NCI-H1105 (cell line): ENCODE measurements around the gene TMEM169.
"Not testable (repeated sequence)": the region's sequence is repeated elsewhere in the genome, so short reads cannot be mapped to it uniquely, and the experiment has no call there.

ENCODE experiments used
- DNase-seq: peaks from one replicate; lab custom pipeline; 2025; lab: John Stamatoyannopoulos, UW

The TMEM169 gene

DNA sequence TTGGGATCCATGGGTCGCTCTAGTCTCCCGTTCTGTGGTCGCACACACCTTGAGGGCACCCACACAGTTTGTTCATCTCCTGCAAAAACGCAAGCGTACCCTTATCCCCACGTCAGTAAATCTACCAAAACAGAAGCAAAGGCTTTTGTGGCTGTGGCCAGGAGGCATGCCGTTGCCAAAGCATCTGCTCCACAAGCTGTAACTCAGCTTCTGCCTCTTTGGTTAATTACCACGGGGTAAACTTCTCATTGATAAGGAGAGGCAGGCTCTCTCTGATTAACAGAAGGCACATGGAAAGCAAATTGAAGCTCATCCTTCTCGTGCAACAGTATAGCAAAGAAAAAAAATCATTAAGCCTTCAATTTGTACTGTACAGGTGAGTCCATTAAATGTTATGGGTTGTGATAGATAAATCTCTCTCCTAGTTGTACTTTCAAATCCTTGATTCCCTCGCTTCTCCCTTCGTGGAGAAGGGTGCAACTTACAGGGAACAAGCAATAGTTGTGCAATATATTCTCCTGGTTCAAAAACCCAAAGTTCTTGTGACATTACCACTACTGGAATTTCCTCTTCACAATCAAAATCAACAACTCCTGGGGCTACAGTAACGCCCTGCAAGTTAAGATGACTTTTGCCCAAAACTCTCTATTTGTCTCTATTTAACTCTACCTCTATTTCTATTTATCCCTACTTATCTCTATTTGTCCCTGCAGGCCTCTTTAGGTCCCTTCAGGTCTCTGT, 10.4 kb upstream of the TMEM169 start:
- DNase-seq: no peak

DNA sequence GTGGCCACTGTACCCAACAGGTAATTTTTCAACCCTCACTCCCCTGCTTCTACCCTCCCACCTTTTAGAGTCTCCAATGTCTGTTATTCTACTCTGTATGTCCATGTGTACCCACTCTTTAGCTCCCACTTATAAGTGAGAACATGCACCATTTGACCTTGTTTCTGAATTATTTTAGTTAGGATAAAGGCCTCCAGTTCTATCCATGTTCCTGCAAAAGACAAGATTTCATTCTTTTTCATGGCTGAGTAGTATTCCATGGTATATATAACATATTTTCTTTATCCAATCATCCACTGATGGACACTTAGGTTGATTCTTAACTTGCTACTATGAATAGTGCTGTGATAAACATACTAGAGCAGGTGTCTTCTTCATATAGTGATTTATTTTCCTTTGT, 9.2 kb upstream of the TMEM169 start:
- DNase-seq: no peak

DNA sequence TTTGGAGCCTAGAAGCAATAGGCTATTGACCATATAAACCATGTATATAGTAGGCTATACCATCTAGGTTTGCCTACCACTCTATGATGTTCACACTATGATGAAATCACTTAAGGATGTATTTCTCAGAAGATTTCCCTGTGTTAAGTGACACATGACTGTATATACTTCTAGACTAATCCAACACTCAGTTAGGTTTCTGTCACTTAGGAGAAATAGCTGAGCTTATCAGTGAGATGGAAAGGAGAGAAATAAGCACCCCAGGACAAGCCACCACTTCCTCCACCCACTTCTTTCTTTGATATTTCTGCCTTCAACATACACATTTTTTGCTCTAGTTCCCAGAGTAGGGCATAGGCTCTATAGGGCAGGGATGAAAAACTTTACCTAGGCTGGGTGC, 7.9 kb upstream of the TMEM169 start:
- no peak for DNase-seq

DNA sequence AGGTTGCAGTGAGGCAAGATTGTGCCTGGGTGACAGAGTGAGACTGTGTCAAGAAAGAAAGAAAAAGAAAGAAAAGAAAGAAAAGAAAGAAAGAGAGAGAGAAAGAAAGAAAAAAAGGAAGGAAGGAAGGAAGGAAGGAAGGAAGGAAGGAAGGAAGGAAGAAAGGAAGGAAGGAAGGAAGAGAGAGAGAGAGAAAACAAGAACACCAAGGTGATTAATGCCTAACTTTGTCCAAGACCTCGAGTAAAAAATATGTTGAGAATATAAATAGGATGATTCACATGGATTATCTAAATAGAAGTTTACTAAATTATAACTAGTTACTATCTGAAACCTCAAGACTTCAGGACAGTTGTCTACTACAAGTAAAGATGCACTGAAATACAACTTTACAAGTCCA, 7.3 kb upstream of the TMEM169 start:
- DNase-seq: no peak

DNA sequence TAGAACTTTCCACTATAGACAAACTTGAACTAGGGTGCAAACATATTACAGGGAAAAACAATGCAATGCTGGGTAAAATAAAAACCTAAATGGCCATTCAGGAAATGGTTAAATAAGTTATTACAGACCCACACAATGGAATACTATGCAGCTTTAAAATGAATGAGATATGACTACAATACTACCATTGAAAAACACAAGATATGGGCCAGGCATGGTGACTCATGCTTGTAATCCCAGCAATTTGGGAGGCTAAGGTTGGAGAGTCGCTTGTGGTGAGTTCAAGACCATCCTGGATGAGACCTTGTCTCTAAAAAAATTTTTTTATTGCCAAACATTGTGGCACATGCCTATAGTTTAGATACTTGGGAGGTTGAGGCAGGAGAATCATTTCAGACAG, 6.9 kb upstream of the TMEM169 start:
- DNase-seq: no peak

DNA sequence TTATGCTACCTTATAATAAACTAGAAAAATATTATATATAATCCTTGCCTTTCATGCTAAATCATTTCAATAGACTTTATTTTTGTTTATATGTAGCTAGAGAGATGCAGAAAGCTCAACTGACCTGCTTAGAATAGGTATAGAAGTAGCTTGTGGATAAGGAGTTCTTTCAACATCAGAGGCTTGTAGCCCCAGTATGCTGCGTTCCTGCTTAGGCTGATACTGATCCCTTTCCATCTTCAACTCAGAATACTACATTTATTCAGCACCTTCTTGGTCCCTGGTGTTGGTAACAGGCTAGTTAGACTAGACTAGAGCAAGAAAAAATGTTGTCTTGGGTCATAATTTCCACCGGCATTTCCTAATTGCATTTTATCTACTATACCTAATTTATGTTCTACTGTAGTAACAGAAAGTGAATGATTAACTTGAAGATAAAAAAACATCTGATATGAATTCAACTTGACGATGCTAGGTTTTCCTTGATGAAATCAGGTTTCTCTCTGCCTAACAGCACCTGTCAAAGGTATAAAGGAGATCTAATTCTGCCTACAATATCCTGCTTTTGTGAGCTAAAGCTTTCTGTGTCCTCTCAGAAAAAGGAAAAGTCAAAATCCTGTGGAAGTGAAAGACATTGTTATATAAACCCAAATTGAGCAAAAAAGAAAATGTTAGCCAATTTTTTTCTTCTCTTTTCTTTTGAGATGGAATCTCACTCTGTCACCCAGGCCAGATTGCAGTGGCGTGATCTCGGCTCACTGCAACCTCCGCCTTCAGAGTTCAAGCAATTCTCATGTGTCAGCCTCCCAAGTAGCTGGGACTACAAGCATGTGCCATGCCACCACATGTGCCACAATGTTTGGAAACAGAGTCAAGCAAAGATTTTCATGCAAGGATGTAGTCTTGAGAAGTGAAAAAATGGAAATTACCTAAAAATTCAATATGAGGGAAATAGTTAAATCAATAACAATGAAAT, 5.9 kb upstream of the TMEM169 start:
- DNase-seq: no peak

DNA sequence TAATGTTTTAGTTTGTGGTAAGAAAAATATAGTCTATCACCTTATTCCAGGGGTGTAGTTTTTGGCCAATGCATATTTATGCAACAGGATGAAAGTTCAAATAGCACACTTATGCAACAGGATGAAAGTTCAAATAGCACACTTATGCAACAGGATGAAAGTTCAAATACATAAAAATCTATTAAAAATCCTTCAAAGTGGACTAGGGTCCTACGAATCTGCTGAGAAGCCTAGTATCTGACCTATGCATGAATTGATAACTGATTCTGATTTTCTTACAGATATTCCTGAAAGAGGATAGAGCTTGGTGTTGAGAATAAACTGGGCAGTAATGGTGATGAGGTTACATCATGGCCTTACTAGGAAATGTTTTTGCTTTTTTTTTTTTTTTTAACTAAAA, 2.9 kb upstream of the TMEM169 start:
- no peak for DNase-seq

DNA sequence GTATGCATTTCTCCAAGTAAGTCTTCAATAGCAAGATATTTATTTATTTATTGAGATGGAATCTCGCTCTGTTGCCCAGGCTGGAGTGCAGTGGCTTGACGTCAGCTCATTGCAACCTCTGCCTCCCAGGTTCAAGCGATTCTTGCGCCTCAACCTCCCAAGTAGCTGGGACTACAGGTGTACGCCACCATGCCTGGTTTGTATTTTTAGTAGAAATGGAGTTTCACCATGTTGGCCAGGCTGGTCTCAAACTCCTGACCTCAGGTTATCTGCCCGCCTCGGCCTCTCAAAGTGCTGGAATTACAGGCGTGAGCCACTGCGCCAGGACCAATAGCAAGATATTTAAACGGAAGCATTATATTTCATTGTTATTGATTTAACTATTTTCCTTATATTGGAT, 1.7 kb upstream of the TMEM169 start:
- not testable (repeated sequence) for DNase-seq

DNA sequence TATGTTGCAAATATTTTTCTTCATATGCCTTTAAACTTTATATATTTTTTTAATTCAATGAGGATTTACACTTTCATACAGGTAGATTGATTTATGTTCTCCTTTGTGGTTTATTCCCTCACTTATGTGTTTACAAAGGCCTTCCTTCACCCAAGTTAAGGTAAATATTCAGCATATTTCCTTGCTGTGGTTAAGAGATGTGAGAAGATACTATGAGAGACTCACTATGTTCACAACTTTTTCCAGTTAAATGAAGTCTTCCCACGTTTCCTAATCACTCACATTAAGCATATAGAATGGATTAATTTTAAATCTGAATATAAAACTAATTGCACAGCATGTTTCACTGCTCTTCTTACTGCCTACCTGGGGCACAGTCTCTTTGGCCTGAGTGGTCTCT, 707 bp upstream of the TMEM169 start:
- DNase-seq: no peak

DNA sequence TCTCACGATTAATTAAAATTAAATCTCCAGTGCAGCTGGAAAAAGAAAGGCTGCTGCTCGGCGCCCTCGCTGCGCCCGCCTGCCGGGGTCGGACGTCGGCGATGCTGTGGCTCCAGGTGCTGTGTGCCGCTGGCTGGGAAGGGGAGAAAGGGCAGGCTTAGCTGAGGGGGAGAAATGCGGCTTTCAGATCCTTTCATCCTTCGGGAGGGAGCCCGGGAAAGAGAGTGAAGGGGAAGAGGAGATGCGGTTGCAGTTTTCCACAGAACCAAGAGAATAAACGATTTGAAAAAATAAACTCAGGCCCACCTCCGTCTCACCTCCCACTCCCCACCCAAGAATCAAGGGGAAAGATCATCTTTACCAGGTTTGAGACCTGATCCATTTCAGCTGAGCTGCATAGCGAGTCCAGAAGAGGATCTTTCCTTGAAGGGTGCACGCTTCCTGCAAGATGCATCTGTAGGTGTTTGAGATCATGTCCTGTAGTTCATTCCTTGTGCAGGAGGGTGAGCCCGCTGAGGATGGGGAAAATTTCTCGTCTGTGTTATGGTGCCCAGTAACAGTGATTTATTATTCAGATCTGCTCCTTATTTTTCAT, 495 bp downstream of the TMEM169 start:
- peak; percentile 25 for DNase-seq

DNA sequence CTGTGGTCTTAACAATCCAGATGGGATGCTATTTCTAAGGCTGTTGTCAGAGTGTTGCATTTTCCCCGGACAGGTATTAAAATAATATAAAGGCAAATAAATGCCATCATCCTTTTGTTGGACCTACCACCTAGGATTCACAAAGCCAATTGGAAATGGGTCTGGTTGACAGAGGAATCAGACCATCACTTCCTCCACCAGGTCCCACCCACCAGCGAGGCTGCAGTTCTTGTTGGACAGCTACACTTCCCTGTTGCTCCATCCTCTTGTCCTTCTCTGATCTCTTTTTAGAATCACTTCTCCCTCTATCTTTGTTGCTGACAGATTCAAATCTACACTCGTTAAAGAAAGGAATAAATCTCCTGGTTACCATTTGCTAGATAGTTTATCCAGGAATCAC, 1.1 kb downstream of the TMEM169 start:
- no peak for DNase-seq

DNA sequence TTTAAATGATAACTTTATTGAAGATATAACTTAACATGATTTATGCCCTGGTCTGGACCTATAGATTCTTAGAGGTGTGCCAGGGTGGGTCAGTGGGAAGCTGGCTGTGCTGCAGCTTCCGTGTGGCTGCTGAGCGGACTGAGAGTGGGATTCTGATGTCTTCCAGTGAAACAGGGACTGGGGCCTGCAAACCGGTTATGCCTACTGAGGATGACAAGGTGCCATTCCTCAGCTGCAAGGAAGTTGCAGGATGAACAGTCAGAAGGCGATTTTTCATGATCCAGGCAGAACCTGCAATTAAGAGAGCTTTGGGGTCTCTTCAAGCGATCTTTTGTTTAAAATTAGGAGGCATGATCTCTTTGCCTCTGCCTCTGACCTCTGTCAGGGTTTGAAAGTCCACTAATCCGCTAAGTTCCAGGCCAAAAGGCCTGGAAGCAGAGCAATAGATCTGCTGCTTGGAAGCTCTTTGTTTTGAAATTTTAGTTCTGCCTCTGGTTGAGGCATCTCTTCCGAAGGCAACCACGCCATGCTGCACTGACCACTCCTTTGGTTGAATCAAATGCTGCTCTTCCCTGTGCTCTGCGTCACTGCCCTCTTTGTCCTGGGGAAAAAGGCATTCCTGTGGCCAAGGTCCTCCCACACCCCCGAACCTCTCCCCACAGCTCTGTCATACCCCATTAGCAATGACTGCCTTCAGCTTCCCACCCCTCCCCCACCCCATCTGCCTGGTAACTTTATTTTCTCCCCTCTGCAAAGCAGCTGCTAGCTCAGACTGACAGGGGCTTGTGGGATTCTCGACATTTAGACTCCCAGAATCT, 2.0 kb downstream of the TMEM169 start:
- no peak for DNase-seq

DNA sequence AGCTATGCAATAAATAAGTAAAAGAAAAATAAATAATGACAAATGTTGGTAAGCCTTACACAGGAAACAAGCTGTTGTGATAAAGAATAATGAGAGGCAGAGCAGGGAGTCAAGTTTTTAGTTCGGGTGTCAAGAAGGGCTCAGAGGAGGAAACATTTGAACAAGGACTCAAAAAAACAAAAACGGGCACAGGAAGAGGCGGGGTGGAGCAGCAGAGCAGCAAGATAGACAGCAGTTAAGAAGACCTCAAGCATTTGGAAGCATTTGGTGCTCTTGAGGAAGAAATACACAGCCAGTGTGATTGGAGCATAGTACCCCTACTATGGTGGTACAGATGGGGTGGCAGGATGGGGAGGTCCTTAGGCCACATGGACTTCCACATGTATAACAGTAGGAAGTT, 2.8 kb downstream of the TMEM169 start:
- no peak for DNase-seq

DNA sequence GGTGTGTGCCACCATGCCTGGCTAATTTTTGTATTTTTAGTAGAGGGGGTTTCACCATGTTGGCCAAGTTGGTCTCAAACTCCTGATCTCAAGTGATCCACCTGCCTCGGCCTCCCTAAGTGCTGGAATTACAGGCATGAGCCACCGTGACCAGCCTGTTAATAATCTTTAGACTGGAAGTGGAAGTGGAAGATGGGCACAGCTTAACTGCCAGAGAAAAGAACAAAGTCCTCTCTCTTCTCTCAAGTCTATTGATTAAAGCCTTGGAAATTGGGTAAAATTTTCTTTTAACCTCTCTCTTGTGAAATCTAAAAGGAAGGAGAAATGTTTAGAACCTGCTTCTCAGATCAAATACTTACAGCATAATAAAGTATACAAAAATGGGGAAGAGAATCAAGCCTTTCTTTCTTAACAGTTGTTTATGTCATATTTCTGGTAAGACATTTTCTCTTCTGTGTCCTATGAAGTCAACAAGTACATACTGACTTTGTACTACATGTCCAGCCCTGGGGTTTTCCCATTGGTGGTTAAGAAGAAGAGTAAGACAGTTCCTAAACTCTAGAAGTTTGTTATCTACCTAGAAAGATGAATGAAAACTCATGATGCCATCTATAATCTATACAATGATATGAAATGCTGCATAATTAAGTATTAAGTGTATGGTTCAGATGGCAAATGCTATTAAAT, 4.6 kb downstream of the TMEM169 start:
- DNase-seq: no peak

DNA sequence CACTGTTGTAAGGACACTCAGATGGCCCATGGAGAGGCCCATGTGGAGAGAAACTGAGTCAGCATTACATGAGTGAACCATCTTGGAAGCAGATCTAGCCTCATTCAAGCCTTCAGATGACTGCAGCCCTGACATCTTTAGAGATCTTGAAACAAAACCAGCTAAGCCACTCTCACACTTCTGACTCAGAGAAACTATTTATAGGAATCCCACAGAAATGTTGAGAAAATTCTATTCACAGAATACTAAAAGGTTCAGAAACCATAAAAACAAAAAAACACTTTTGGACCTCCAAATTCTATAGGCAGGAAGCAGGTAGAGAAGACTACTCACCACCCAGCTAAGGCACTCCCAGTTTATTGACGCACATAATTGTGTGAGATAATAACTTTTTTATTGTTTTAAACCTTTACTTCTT, 8.7 kb downstream of the TMEM169 start:
- DNase-seq: no peak

DNA sequence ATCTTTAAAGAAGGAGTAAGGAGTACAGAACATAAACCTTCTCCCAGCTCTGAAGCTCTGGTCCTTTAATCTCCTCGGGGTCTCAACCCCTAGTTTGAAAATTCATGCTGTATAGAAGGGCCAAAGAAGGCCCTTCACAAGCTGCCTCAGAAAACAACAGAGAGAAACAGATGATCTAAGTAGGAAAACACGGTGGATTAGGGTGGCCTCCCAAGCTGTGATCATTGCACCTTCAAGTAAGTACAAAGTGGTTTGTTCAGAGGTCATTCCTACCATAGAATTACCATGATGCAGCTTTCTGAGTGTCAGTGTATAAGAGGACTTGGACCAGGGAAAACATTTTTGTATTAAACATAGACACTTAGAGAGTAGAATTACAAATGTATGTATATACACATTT, 10.9 kb downstream of the TMEM169 start:
- DNase-seq: no peak

DNA sequence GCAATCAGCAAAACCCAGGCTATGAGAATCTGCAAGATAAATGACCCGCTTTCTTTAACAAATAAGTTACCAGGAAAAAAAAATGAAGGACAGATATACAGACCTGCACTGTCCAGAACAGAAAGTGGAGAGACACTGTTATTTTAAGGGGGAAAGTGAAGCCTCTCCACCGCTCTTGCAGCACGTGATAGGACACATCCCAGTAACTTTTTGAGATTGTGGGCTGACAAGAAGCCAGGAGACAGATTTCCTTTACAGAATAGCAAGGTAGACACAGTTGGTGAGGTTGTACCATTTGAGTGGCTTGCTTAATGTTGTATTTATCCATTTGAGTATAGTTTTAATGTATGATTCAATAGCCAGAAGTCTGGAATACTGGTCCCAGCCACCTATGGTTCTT, 13.0 kb downstream of the TMEM169 start:
- DNase-seq: no peak

DNA sequence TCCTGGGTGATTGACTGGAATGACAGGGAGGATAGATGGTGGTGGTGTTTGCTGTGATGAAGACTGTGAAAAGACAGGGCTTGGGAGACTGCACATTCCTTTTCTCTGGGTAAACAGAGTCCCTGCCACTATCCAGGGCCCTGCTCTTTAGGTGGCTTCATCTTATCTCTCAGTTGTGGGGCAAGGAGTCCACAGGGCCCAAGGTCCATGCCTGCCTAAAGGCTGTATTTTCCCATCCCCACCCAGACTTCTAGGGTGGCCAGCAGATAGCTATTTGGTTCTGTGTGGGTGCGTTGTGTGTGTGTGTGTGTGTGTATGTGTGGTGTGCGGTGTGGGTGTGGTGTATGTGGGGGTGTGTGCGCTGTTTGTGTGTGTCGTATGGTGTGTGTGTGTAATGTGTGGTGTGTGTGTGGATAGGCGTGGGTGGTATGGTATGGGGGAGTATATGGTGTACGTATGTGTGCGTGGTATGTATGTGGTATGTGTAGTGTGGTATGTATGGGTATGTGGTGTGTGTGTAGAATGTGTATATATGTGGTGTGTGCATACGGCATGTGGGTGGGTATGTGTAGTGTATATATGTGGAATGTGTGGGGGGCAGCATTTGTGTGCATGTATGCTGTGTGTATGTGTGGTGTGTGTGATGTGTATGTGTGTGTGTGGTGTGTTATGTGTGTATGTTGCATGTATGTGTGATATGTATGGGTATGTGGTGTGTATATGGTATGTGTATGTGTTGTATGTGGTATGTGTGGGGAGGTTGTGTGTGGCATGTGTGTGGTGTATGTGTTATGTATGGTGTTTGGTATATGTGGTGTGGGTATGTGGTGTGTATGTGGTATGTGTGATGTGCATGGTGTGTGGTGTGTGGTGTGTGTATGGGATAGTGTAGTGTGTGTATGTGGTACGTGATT, 17.0 kb downstream of the TMEM169 start:
- no peak for DNase-seq

DNA sequence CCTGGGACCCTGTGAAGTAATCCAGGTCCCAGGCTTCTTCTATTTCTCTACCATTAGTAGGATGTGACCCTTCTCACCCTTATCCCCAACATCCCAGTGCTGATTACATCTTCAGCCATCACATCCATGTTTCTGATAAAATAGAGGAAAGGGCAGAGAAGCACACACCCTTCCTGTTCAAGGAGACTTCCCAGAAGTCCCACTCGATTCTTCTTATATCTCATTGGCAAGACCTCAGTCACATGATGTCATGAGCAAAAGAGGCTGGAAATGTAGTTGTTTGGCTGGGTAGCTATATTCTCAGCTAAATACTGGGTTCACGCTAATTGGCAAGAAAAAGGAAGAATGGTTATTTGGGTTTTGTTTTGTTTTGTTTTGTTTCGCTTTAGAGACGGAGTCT, 19.4 kb downstream of the TMEM169 start:
- DNase-seq: no peak

DNA sequence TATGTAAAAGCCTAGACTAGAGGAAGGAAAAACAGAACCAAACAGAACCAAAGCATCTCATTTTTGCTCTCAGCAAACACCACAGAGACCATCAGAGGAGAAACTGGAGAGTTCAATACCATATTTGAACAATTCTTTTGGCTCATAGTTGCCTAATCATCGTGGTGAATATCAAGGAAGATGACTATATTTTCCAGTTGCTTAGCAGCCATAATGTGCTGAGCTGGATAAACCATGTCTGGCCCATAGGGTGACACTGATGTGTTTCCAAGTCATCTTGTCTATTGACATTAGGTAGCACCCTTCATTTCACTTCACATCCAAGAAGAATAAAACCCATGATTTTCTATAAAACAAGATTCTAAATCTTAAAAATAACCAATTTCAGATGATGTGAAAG, 21.5 kb downstream of the TMEM169 start:
- DNase-seq: no peak
